GM10248 (cell line): Measurements from ENCODE around the gene SLC22A23.

Experiments used
- CTCF ChIA-PET: fragments of 300-600 bp; sonication (Branson Sonifier 250); formaldehyde crosslinking; extraction: SDS; loops from one replicate; lab custom pipeline; 2021; ENCODE audit warnings: antibody characterized with exemption; lab: Yijun Ruan, JAX
- POLR2A ChIA-PET: fragments of 350-650 bp; sonication (Branson Sonifier 250); formaldehyde crosslinking; extraction: SDS; loops from one replicate; lab custom pipeline; 2020; ENCODE audit warnings: antibody characterized with exemption; lab: Yijun Ruan, JAX
- DNase-seq: peaks from one replicate; pipeline ENCODE4 v3.0.0; 2012; ENCODE audit errors: extremely low spot score
- TF ChIP-seq, protein P1 (sequence below): IDR thresholded peaks from 2 replicates; pipeline ENCODE4 v1.5.1; 2012; ENCODE audit warnings: mild to moderate bottlenecking, low read depth; ENCODE audit errors: extremely low read depth, missing control alignments, control extremely low read depth

SLC22A23 gene

GRCh38 chr6:3450888-3451287, 6.0 kb downstream of the SLC22A23 start:
- CTCF ChIA-PET: no interaction called here
- DNase-seq: no peak
- TF ChIP-seq, protein P1, sequence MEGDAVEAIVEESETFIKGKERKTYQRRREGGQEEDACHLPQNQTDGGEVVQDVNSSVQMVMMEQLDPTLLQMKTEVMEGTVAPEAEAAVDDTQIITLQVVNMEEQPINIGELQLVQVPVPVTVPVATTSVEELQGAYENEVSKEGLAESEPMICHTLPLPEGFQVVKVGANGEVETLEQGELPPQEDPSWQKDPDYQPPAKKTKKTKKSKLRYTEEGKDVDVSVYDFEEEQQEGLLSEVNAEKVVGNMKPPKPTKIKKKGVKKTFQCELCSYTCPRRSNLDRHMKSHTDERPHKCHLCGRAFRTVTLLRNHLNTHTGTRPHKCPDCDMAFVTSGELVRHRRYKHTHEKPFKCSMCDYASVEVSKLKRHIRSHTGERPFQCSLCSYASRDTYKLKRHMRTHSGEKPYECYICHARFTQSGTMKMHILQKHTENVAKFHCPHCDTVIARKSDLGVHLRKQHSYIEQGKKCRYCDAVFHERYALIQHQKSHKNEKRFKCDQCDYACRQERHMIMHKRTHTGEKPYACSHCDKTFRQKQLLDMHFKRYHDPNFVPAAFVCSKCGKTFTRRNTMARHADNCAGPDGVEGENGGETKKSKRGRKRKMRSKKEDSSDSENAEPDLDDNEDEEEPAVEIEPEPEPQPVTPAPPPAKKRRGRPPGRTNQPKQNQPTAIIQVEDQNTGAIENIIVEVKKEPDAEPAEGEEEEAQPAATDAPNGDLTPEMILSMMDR: no peak
- POLR2A ChIA-PET: no interaction called here

GRCh38 chr6:3449750-3450305, 7.0 kb downstream of the SLC22A23 start:
- peak; percentile 77 for DNase-seq
- POLR2A ChIA-PET: no interaction called here
- TF ChIP-seq, protein P1: no peak
- CTCF ChIA-PET: no interaction called here

DNA sequence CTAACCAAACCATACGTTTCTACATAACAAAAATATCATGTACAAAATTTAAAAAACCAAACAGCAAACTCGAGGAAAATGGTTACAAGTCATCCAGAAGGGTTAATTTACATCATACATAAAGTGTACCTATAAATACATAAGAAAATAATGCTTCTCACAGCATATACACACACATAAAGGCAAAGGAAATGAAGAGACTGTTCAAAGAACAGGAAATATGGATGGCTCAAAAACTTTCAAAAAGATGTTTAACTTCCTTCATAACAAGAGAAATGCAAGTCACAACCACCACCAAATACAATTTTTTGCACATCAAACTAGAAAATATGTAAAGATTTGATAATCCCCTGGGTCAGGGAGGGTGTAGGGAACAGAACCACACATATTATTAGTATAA, 7.5 kb downstream of the SLC22A23 start:
- ChIA-PET CTCF (no interaction called here), POLR2A (no interaction called here)
- TF ChIP-seq, protein P1: no peak
- DNase-seq: no peak

GRCh38 chr6:3447005-3447404, 9.8 kb downstream of the SLC22A23 start:
- no peak for DNase-seq
- TF ChIP-seq, protein P1: no peak
- CTCF ChIA-PET: interaction anchor here (1.2 to 1.6 kb wide), 5 partner anchors 9 to 286 kb away, joined by 3 to 4 read pairs (median 3); partner anchors contain the start of gene SLC22A23
- POLR2A ChIA-PET: no interaction called here

- POLR2A ChIA-PET: no interaction called here
- DNase-seq: no peak
- TF ChIP-seq, protein P1: no peak
- CTCF ChIA-PET: interaction anchor here (1.1 to 1.6 kb wide), 3 partner anchors 8 to 12 kb away, joined by 3 read pairs; partner anchors contain the start of gene SLC22A23
Measured at GRCh38 chr6:3446184-3446583, 10.7 kb downstream of the SLC22A23 start.

GRCh38 chr6:3444276-3445088, 12.4 kb downstream of the SLC22A23 start:
- CTCF ChIA-PET: interaction anchor here (0.7 to 1.9 kb wide), 2 partner anchors 12 to 13 kb away, joined by 3 to 5 read pairs; partner anchors contain the start of gene SLC22A23
- TF ChIP-seq, protein P1: no peak
- POLR2A ChIA-PET: interaction anchor here (0.7 kb wide), 1 partner anchor 30 kb away, joined by 3 read pairs; no protein-coding TSS in a partner anchor
- no peak for DNase-seq
